ENCODE results near the gene TBC1D13.

The TBC1D13 gene, protein sequence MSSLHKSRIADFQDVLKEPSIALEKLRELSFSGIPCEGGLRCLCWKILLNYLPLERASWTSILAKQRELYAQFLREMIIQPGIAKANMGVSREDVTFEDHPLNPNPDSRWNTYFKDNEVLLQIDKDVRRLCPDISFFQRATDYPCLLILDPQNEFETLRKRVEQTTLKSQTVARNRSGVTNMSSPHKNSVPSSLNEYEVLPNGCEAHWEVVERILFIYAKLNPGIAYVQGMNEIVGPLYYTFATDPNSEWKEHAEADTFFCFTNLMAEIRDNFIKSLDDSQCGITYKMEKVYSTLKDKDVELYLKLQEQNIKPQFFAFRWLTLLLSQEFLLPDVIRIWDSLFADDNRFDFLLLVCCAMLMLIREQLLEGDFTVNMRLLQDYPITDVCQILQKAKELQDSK

GRCh38 chr9:128786681-128787601 lies at the start of gene TBC1D13:
Gene TBC1D13 (plus strand): TSS chr9:128787253. CDS start chr9:128787354, 101 bp downstream.
- peak within 1 kb of the TSS; percentile 93 for H3K4me3 ChIP-seq (ENCODE audit: low read length in 2 of 2)
- peak within 1 kb of the TSS; percentile 65 to 84 for H3K27ac ChIP-seq (ENCODE audit: low read depth in 2 of 2, low read length in 2 of 2)
- H3K9me3 ChIP-seq (ENCODE audit: control insufficient read depth in 2 of 2, low read length in 2 of 2) = no peaks in the 10 kb centered on the region
- H3K9ac ChIP-seq (ENCODE audit: low read depth in 1 of 2, low read length in 2 of 2) = peak within 1 kb of the TSS; percentile 85 to 86
- H3K4me1 ChIP-seq (ENCODE audit: control insufficient read depth in 2 of 2, insufficient read depth in 2 of 2, low read length in 2 of 2) = peaks cover 8 to 11% of the 10 kb centered on the region in 2 donors
- H3K36me3 ChIP-seq (ENCODE audit: control insufficient read depth in 2 of 2, insufficient read depth in 2 of 2, low read length in 2 of 2) = peaks cover 9 to 16% of the 10 kb centered on the region in 2 donors
- no peaks in the 10 kb centered on the region for H3K27me3 ChIP-seq (ENCODE audit: control insufficient read depth in 2 of 2, insufficient read depth in 2 of 2, low read length in 2 of 2)

- H3K4me3 ChIP-seq (ENCODE audit: low read length in 2 of 2) = no peak overlapping the region
- H3K36me3 ChIP-seq (ENCODE audit: control insufficient read depth in 2 of 2, insufficient read depth in 2 of 2, low read length in 2 of 2) = peaks cover 19 to 24% of the 10 kb centered on the region in 2 donors
- no peaks in the 10 kb centered on the region for H3K27me3 ChIP-seq (ENCODE audit: control insufficient read depth in 2 of 2, insufficient read depth in 2 of 2, low read length in 2 of 2)
- no peak overlapping the region for H3K9ac ChIP-seq (ENCODE audit: low read depth in 1 of 2, low read length in 2 of 2)
- no peak overlapping the region for H3K27ac ChIP-seq (ENCODE audit: low read depth in 2 of 2, low read length in 2 of 2)
- no peaks in the 10 kb centered on the region for H3K4me1 ChIP-seq (ENCODE audit: control insufficient read depth in 2 of 2, insufficient read depth in 2 of 2, low read length in 2 of 2)
- H3K9me3 ChIP-seq (ENCODE audit: control insufficient read depth in 2 of 2, low read length in 2 of 2) = no peaks in the 10 kb centered on the region
These were observed 44.7 kb upstream of the TBC1D13 start for GRCh38 chr9:128742401-128742800.

DNA sequence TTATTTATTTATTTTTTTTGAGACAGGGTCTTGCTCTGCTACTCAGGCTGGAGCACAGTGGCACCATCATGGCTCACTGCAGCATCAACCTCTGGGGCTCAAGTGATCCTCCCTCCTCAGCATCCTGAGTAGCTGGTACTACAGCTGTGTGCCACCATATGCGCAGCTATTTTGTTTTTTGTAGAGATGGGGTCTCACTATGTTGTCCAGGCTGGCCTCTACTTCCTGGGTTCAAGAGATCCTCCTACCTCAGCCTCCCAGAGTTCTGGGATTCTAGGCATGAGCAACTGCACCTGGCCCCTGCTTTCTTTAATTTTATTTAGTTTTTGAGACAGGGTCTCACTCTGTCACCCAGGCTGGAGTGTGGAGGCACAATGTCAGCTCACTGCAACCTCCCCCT lies 43.6 kb upstream of the TBC1D13 start:
- Histone ChIP-seq H3K9ac (ENCODE audit: low read depth in 1 of 2, low read length in 2 of 2) (no peak overlapping the region), H3K27ac (ENCODE audit: low read depth in 2 of 2, low read length in 2 of 2) (no peak overlapping the region), H3K36me3 (ENCODE audit: control insufficient read depth in 2 of 2, insufficient read depth in 2 of 2, low read length in 2 of 2) (peaks cover 19 to 24% of the 10 kb centered on the region in 2 donors), H3K27me3 (ENCODE audit: control insufficient read depth in 2 of 2, insufficient read depth in 2 of 2, low read length in 2 of 2) (no peaks in the 10 kb centered on the region), H3K9me3 (ENCODE audit: control insufficient read depth in 2 of 2, low read length in 2 of 2) (no peaks in the 10 kb centered on the region), H3K4me3 (ENCODE audit: low read length in 2 of 2) (no peak overlapping the region), H3K4me1 (ENCODE audit: control insufficient read depth in 2 of 2, insufficient read depth in 2 of 2, low read length in 2 of 2) (no peaks in the 10 kb centered on the region)

- H3K9me3 ChIP-seq (ENCODE audit: control insufficient read depth in 2 of 2, low read length in 2 of 2) = no peaks in the 10 kb centered on the region
- H3K36me3 ChIP-seq (ENCODE audit: control insufficient read depth in 2 of 2, insufficient read depth in 2 of 2, low read length in 2 of 2) = peaks cover 17 to 19% of the 10 kb centered on the region in 2 donors
- H3K4me1 ChIP-seq (ENCODE audit: control insufficient read depth in 2 of 2, insufficient read depth in 2 of 2, low read length in 2 of 2) = no peaks in the 10 kb centered on the region
- H3K27ac ChIP-seq (ENCODE audit: low read depth in 2 of 2, low read length in 2 of 2) = no peak overlapping the region
- H3K4me3 ChIP-seq (ENCODE audit: low read length in 2 of 2) = no peak overlapping the region
- no peaks in the 10 kb centered on the region for H3K27me3 ChIP-seq (ENCODE audit: control insufficient read depth in 2 of 2, insufficient read depth in 2 of 2, low read length in 2 of 2)
- no peak overlapping the region for H3K9ac ChIP-seq (ENCODE audit: low read depth in 1 of 2, low read length in 2 of 2)
These were observed 39.8 kb upstream of the TBC1D13 start for GRCh38 chr9:128747241-128747640.

DNA sequence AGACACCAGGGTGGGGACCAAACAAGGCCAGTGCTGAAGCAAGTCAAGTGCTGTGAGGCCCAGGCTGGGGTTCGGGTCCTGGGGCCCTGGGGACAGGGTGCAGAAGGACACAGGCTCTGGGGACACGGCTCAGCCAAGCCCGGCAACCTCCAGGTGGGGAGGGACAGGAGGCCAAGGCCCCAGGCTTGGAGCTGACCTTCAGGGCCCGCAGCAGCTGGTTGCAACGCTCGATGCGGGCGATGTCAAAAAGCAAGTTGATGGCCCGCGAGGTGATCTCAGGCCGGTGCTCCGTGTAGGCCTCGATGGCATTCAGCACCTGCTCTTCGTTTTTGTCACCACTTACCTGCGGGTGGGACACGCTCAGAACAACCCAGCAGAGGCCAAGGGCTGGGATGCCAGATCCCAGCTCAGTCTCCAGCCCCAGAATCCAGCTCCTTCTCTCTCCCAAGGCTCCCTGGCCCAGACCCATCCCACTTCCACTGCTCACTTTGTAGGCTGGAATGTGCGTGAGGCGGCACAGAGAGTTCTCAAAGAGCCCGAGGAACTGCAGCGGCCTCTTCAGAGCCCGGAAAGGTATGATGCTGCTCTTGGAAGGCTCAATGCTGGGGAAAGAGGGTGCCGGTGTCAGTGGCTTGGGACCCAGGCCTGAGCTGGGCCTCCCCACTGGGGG lies 36.0 kb upstream of the TBC1D13 start:
- Histone ChIP-seq H3K27me3 (ENCODE audit: control insufficient read depth in 2 of 2, insufficient read depth in 2 of 2, low read length in 2 of 2) (no peaks in the 10 kb centered on the region), H3K9me3 (ENCODE audit: control insufficient read depth in 2 of 2, low read length in 2 of 2) (no peaks in the 10 kb centered on the region), H3K4me3 (ENCODE audit: low read length in 2 of 2) (no peak overlapping the region), H3K27ac (ENCODE audit: low read depth in 2 of 2, low read length in 2 of 2) (no peak overlapping the region), H3K9ac (ENCODE audit: low read depth in 1 of 2, low read length in 2 of 2) (no peak overlapping the region), H3K4me1 (ENCODE audit: control insufficient read depth in 2 of 2, insufficient read depth in 2 of 2, low read length in 2 of 2) (no peaks in the 10 kb centered on the region), H3K36me3 (ENCODE audit: control insufficient read depth in 2 of 2, insufficient read depth in 2 of 2, low read length in 2 of 2) (peaks cover 36 to 40% of the 10 kb centered on the region in 2 donors)

DNA sequence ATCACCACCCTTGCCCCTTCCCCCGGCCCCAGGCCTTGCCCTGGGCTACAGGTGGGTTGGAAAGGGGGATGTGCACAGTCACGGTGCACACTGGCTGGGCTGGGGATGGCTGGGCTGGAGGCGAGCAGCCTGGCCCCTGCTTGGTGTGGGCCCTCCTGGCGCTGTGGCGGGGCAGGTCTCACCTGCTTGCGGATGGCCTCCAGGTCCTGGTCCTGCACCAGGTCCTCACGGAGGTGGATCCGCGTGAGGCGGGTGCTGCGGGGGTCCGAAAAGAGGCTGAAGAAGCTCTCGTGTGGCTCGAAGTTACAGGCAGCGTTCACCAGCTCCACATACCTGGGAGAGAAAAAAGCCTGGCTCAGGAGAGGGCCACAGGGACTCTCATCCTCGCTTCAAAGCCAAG lies 33.4 kb upstream of the TBC1D13 start:
- Histone ChIP-seq H3K27me3 (ENCODE audit: control insufficient read depth in 2 of 2, insufficient read depth in 2 of 2, low read length in 2 of 2) (no peaks in the 10 kb centered on the region), H3K9ac (ENCODE audit: low read depth in 1 of 2, low read length in 2 of 2) (no peak overlapping the region), H3K9me3 (ENCODE audit: control insufficient read depth in 2 of 2, low read length in 2 of 2) (no peaks in the 10 kb centered on the region), H3K36me3 (ENCODE audit: control insufficient read depth in 2 of 2, insufficient read depth in 2 of 2, low read length in 2 of 2) (peaks cover 36% of the 10 kb centered on the region in 2 donors), H3K4me1 (ENCODE audit: control insufficient read depth in 2 of 2, insufficient read depth in 2 of 2, low read length in 2 of 2) (no peaks in the 10 kb centered on the region), H3K4me3 (ENCODE audit: low read length in 2 of 2) (no peak overlapping the region), H3K27ac (ENCODE audit: low read depth in 2 of 2, low read length in 2 of 2) (no peak overlapping the region)

DNA sequence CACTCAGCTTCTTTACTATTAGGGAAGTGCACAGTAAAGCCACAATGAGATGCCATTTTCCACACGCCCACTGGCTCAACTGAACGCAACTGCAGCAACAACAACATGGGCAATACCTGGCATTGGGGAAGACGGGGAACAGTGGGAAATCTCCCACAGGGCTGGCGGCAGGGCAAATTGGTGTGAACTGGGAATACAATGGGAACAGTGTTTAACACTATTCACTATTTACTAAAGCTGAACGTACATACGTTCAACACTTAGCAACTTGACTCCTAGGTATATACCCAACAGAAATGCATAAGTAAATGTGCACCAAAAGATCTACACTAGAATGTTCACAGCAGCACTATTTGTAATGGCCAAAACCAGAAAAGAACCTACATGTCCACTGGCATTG lies 29.5 kb upstream of the TBC1D13 start:
- Histone ChIP-seq H3K27ac (ENCODE audit: low read depth in 2 of 2, low read length in 2 of 2) (no peak overlapping the region), H3K4me3 (ENCODE audit: low read length in 2 of 2) (no peak overlapping the region), H3K9me3 (ENCODE audit: control insufficient read depth in 2 of 2, low read length in 2 of 2) (no peaks in the 10 kb centered on the region), H3K36me3 (ENCODE audit: control insufficient read depth in 2 of 2, insufficient read depth in 2 of 2, low read length in 2 of 2) (peaks cover 19 to 20% of the 10 kb centered on the region in 2 donors), H3K27me3 (ENCODE audit: control insufficient read depth in 2 of 2, insufficient read depth in 2 of 2, low read length in 2 of 2) (no peaks in the 10 kb centered on the region), H3K4me1 (ENCODE audit: control insufficient read depth in 2 of 2, insufficient read depth in 2 of 2, low read length in 2 of 2) (no peaks in the 10 kb centered on the region), H3K9ac (ENCODE audit: low read depth in 1 of 2, low read length in 2 of 2) (no peak overlapping the region)

DNA sequence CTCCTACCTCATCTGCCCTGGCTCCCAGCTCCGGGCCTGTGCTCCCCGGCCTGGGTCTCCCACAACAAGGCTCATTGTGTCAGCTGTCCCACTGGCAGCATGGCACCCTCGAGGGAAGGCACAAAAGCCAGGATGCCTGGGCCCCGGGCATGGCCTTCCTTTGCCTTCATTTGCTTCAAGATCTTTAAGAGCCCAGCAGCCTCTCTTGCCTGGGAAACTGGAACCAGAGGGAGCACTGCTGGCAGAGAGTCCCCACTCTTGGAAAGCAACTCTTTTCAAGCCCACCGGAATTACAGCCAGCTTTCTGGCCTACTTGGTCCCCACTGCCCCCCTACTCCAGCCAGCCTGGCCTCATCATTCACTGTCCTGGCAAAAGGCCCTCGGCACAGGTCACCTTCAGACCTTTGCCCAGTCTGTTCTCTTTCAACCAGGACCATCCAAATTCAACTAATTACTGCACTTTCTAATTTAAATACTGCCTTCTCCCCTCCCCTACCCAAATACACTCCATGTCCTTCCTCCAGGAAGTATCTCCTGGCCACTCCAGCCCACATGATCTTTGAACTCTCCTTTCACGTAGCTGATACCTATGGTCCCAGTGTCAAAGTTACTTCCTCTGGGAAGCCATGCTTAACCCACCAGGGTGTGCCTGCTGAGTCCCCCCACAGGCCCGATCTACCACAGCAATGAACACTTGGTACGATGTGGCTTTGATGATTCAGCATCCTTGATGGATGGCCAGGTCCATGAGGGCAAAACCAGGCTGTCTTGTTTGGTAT lies 24.2 kb upstream of the TBC1D13 start:
- H3K9ac ChIP-seq (ENCODE audit: low read depth in 1 of 2, low read length in 2 of 2) = no peak overlapping the region
- H3K4me1 ChIP-seq (ENCODE audit: control insufficient read depth in 2 of 2, insufficient read depth in 2 of 2, low read length in 2 of 2) = no peaks in the 10 kb centered on the region
- H3K27me3 ChIP-seq (ENCODE audit: control insufficient read depth in 2 of 2, insufficient read depth in 2 of 2, low read length in 2 of 2) = no peaks in the 10 kb centered on the region
- no peaks in the 10 kb centered on the region for H3K9me3 ChIP-seq (ENCODE audit: control insufficient read depth in 2 of 2, low read length in 2 of 2)
- no peak overlapping the region for H3K4me3 ChIP-seq (ENCODE audit: low read length in 2 of 2)
- no peak overlapping the region for H3K27ac ChIP-seq (ENCODE audit: low read depth in 2 of 2, low read length in 2 of 2)
- peaks cover 3 to 7% of the 10 kb centered on the region in 2 donors for H3K36me3 ChIP-seq (ENCODE audit: control insufficient read depth in 2 of 2, insufficient read depth in 2 of 2, low read length in 2 of 2)

- Histone ChIP-seq H3K4me3 (ENCODE audit: low read length in 2 of 2) (no peak overlapping the region), H3K9me3 (ENCODE audit: control insufficient read depth in 2 of 2, low read length in 2 of 2) (no peaks in the 10 kb centered on the region), H3K4me1 (ENCODE audit: control insufficient read depth in 2 of 2, insufficient read depth in 2 of 2, low read length in 2 of 2) (no peaks in the 10 kb centered on the region), H3K36me3 (ENCODE audit: control insufficient read depth in 2 of 2, insufficient read depth in 2 of 2, low read length in 2 of 2) (peaks cover 3 to 13% of the 10 kb centered on the region in 2 donors), H3K27me3 (ENCODE audit: control insufficient read depth in 2 of 2, insufficient read depth in 2 of 2, low read length in 2 of 2) (no peaks in the 10 kb centered on the region), H3K27ac (ENCODE audit: low read depth in 2 of 2, low read length in 2 of 2) (no peak overlapping the region), H3K9ac (ENCODE audit: low read depth in 1 of 2, low read length in 2 of 2) (no peak overlapping the region)
These were observed 22.7 kb upstream of the TBC1D13 start for GRCh38 chr9:128764361-128764760.

Data from mucosa of rectum (tissue), 2 donors.